ENCODE measurements around the gene TM2D3.
A peak's percentile ranks its signal among the peaks of the same experiment; 100 is the strongest.
"Not testable (repeated sequence)": the region's sequence is repeated elsewhere in the genome, so short reads cannot be mapped to it uniquely, and the experiment has no call there.

The TM2D3 gene

GRCh38 chr15:101654624-101655337 is 2.6 kb upstream of the TM2D3 start:
- not testable (repeated sequence) for DNase-seq (ENCODE audit: low read depth)

DNA sequence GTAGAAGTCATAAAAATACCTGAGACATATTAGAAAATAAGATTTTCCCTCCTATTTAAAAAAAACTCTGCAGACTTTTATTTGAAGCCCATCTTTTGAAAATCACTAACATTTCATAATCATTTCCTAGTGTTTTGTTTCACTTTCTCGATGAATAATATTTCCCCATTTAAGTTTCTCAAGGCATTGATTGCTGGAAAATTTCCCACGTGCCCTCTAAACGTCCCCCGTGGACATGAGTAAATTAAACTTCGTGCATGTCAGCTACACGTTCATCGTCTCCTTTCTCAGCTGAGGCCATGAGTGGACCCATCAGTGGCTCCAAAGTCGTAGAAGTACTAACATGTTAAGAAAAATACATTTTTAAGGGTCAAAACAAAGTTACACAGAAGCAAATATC is 2.0 kb upstream of the TM2D3 start:
- DNase-seq (ENCODE audit: low read depth) = no peak

DNA sequence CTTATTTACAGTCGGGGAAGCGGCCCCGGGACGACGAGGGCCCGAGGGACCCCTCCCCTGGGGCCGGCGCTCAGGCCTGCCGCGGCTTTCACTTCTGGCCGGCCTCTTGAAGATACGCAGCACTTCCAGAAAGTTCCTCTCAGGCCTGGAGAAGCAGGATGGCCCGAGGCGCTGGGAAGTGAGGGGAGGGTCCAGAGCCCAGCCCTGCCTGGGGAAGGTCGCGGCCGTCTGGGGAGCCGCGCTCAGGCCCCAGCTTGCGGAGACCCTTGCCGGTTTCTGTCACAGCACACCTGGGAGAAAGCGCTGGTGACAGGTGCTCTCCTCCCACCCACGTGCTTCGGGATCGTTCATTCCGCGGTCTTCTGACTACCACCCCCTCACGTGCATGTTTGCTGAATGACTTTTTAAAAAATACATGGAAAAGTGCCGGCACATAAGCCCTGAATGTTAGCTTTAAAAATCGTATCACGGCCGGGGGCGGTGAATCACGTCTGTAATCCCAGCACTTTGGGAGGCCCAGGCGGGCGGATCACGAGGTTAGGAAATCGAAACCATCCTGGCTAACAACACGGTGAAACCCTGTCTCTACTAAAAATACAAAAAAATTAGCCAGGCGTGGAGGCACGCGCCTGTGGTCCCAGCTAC is 727 bp upstream of the TM2D3 start:
- DNase-seq (ENCODE audit: low read depth) = no peak

DNA sequence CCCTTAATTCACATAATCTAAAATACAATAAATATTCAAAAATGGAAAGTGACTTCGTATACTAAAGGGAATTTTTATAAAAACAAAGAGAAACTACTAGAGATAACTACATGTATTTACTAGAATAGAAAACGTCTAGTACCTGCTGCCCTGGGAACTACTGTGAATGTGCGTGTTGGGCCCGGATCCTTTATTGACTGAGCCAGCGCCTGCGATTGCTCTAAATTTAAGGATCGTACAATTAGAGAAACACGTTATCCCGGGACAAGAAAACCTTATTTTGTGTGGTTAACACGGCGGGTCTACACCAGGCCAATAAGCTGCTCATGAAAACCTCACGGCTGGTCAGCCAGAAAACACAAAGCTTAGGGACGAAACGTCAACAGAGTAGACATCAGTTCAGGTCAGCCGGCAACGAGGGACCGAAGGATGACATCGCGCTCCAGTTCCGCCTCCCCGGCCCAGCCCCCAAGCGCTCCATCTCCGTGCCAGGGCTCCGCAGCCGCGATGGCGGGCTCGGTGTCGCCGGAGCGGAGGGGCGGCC is 555 bp downstream of the TM2D3 start:
- DNase-seq (ENCODE audit: low read depth) = no peak

- no peak for DNase-seq (ENCODE audit: low read depth)
These were observed 2.0 kb downstream of the TM2D3 start for GRCh38 chr15:101650145-101650544.

GRCh38 chr15:101648356-101648755 is 3.8 kb downstream of the TM2D3 start:
- DNase-seq (ENCODE audit: low read depth) = no peak

- no peak for DNase-seq (ENCODE audit: low read depth)
These were observed 4.9 kb downstream of the TM2D3 start for GRCh38 chr15:101647251-101647650.

DNA sequence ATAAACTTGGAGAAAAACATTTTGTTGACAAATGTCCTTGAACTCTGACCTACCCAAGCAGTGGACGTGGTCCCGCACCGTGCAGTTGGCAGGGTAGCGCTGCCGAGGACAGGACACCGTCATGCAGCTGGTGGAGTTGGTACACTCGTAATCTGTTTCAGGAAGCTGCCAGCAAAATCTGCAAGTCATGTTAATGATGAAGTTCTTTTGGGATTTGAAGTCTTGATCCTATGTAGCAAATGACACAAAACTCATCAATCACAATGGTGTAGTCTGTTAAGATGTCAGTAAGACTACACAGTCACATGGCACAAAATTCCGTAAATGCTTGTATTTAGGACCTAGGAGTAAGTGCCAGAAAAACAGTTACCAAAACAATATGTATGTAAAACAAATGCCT is 5.5 kb downstream of the TM2D3 start:
- no peak for DNase-seq (ENCODE audit: low read depth)

- DNase-seq (ENCODE audit: low read depth) = no peak
These were observed 9.8 kb downstream of the TM2D3 start for GRCh38 chr15:101642361-101642760.

DNA sequence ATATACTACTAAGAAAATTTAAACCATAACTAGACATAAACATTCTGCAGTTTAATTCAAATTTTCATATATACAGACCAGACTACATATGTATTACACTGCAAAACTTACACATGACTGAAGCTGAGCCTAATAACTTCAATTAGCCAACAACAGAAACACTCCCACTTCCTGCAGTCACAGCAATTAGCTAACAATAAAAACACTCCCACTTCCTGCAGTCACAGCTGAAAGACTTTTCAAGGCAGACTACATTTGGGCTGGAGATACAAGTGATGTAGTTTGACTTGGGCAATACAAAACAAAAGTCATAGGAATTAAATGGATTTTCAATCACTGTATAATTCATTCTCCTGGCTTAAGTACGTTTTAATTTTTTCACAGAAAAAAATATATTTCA is 10.3 kb downstream of the TM2D3 start:
- DNase-seq (ENCODE audit: low read depth) = no peak

GRCh38 chr15:101641129-101641764 is 10.9 kb downstream of the TM2D3 start:
- DNase-seq (ENCODE audit: low read depth) = peak; percentile 61

DNA sequence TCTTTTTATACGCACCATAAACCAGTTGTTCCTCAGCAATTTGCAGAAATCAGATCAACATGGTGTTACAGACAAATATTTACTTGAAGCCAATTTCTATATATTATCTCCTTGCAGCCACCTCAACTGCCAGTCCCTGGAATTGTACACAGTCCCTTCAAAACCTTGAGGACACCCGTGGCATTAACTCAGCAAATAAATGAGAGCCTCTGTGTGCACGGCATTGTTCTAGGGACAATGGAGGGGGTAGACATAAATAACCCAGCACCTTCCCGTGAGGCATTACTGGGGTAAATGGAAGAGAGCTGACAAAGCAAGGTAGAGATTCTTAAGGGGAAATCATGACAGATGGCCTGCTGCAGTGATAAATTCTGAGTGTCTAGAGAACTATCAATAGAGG is 12.5 kb downstream of the TM2D3 start:
- DNase-seq (ENCODE audit: low read depth) = no peak

GRCh38 chr15:101637919-101638318 is 14.3 kb downstream of the TM2D3 start:
- DNase-seq (ENCODE audit: low read depth) = no peak

GRCh38 chr15:101637516-101637915 is 14.7 kb downstream of the TM2D3 start:
- no peak for DNase-seq (ENCODE audit: low read depth)

DNA sequence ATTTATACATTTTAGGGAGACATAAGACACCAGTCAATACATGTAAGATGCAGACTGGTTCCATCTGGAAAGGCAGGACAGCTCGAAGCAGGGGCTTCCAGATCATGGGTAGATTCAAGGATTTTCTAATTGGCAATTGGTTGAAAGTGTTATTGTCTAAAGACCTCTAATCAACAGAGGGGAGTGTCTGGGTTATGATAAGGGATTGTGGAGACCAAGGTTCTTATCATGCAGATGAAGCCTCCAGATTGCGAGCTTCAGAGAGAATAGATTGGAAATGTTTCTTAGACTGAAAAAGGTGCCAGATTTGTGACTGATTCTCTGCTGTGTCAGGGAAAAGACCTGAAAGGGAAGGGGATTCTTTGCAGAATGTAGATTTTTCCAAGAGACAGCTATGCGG is 15.1 kb downstream of the TM2D3 start:
- DNase-seq (ENCODE audit: low read depth) = no peak

- no peak for DNase-seq (ENCODE audit: low read depth)
These were observed 16.0 kb downstream of the TM2D3 start for GRCh38 chr15:101635944-101636727.

GRCh38 chr15:101633356-101633755 is 18.8 kb downstream of the TM2D3 start:
- DNase-seq (ENCODE audit: low read depth) = no peak

DNA sequence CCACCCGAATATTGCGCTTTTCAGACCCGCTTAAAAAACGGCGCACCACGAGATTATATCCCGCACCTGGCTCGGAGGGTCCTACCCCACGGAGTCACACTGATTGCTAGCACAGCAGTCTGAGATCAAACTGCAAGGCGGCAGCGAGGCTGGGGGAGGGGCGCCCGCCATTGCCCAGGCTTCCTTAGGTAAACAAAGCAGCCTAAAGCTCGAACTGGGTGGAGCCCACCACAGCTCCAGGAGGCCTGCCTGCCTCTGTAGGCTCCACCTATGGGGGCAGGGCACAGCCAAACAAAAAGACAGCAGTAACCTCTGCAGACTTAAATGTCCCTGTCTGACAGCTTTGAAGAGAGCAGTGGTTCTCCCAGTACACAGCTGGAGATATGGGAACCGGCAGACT is 25.5 kb downstream of the TM2D3 start:
- not testable (repeated sequence) for DNase-seq (ENCODE audit: low read depth)

- no peak for DNase-seq (ENCODE audit: low read depth)
These were observed 26.2 kb downstream of the TM2D3 start for GRCh38 chr15:101625980-101626379.

DNA sequence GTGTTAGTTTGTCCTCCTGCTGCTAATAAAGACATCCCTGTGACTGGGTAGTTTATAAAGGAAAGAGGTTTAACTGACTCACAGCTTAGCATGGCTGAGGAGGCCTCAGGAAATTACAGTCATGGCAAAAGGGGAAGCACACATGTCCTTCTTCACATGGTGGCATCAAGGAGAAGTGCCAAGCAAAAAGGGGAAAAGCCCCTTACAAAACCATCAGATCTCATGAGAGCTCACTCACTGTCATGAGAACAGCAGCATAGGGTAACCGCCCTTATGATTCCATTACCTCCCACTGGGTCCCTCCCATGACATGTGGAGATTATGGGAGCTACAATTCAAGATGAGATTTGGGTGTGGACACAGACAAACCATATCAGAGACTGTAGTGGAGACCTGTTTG is 27.0 kb downstream of the TM2D3 start:
- no peak for DNase-seq (ENCODE audit: low read depth)

- DNase-seq (ENCODE audit: low read depth) = no peak
These were observed 28.5 kb downstream of the TM2D3 start for GRCh38 chr15:101623367-101624304.
